GM18507 (cell line): Measurements from ENCODE around the gene MFN2.

Experiments
- DNase-seq: peaks from one replicate; pipeline ENCODE4 v3.0.0; 2011; ENCODE audit warnings: low read depth; ENCODE audit not compliant: insufficient read length; ENCODE audit errors: extremely low spot score
- FAIRE-seq: peaks from 2 replicates; lab custom pipeline; 2011; peaks lifted over from hg19 to GRCh38; lab: Jason Lieb, UNC

MFN2 gene

DNA sequence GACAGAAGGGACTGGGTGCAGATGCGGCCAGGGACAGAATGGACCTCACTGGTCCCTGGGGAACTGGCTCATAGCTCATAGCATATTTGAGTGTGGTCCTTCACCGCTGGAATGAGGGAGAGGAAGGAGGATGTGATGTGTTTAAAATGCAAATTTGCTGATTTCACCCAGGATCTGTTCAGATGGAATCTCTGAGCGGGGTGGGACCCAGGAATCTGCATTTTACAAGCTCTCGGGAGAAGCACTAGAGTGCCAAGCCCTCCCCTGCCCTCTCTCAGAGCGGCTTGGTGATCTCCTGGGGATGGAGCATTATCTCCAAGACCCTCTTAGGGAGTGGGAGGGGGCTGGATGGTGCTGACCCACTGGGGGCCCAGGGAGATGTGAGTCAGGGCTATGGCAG lies 22.8 kb upstream of the MFN2 start:
- DNase-seq, result no peak
- no peak for FAIRE-seq

DNA sequence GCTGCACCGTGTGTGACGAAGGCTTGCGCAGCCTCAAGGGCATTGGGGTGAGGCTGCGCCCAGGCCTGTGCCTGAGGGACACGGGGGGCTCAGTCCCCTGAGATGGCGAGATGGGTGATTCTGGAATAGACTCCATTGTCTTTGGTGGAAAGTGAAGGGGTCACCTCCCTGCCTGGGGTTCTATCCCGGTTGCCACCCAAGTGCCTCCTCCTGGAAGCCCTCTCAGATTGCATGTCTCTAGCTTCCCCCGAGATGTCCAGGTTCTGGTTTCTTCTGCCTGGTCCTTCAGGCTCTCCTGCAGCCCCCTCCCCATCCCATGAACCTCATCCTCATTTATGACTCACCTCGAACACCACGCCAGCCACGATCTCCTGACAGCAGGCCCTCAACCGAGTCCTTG lies 22.3 kb upstream of the MFN2 start:
- no peak for FAIRE-seq
- no peak for DNase-seq

GRCh38 chr1:11960276-11960675 lies 20.0 kb upstream of the MFN2 start:
- DNase-seq (no peak), FAIRE-seq (no peak)

GRCh38 chr1:11960715-11961114 lies 19.5 kb upstream of the MFN2 start:
- no peak for DNase-seq
- no peak for FAIRE-seq

- no peak for DNase-seq
- FAIRE-seq, result no peak
Observed at GRCh38 chr1:11961230-11961629, 19.0 kb upstream of the MFN2 start.

GRCh38 chr1:11963622-11964021 lies 16.6 kb upstream of the MFN2 start:
- no peak for FAIRE-seq
- DNase-seq, result no peak

- DNase-seq (no peak), FAIRE-seq (no peak)
Observed at GRCh38 chr1:11964656-11965055, 15.6 kb upstream of the MFN2 start.

- peak; percentile 67 for FAIRE-seq
- DNase-seq, result no peak
Observed at GRCh38 chr1:11967028-11967547, 13.2 kb upstream of the MFN2 start.

DNA sequence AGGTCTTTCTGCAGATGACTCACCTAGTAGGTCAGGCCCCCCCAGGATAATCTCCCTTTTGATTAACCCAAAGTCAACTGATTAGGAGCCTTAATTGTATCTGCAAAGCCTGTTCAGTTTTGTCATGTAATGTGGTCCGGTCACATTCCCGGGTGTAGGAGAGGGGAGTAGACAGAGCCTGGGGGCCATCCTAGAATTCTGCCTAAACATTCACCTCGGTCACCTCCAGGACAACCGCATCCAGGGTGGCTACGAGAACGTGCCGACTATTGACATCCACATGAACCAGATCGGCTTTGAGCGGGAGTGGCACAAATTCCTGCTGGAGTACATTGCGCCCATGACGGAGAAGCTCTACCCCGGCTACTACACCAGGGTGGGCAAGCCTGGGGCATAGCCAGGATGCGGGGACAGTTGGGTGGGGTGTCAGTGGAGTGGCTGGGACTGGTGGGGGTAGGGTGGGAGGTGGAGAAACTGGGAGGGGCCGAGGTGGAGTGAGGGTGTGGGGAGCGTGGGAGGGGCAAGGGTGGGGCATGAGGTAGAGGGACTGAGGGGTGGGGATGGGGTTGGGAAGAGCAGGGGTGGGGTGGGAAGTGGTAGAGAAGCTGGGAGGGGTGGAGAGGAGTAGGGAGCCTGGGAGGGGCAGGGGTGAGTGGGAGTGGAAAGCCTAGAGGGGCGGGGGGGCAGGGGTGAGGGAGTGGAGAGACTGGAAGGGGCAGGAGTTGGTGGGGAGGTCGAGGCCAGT lies 9.6 kb upstream of the MFN2 start:
- DNase-seq (no peak), FAIRE-seq (no peak)

- FAIRE-seq, result no peak
- DNase-seq, result no peak
Observed at GRCh38 chr1:11977625-11978024, 2.6 kb upstream of the MFN2 start.

GRCh38 chr1:11978301-11978700 lies 1.9 kb upstream of the MFN2 start:
- DNase-seq (no peak), FAIRE-seq (no peak)

DNA sequence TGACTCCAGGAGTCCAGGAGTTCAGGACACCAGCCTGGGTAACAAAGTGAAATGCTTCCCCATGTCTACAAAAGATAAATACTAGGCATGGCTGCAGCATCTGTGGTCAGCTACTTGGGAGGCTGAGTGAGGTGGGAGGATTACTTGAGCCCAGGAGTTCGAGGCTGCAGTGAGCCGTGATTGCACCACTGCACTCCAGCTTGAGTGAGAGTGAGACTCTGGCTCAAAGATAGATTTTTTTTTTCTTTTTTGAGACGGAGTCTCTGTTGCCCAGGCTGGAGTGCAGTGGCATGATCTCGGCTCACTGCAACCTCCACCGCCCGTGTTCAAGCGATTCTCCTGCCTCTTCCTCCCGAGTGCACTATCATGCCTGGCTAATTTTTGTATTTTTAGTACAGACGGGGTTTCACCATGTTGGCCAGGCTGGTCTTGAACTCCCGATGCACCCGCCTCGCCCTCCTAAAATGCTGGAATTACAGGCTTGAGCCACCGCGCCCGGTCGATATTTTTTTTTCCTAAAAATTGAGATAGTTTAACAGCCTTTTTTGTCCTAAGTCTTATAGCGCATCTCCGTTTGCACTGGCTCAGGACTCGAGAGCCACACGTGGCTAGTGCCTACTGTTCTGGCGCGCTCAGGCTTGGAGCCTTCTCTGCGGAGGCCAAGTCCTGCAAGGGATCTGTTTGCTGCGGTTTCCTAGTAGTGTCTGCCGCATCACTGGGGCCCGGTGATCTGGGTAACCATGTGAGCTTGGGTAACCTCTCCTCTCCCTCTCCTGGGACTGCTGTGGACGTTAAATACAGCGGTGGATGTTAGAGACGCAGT lies 1.0 kb upstream of the MFN2 start:
- DNase-seq (no peak), FAIRE-seq (no peak)

DNA sequence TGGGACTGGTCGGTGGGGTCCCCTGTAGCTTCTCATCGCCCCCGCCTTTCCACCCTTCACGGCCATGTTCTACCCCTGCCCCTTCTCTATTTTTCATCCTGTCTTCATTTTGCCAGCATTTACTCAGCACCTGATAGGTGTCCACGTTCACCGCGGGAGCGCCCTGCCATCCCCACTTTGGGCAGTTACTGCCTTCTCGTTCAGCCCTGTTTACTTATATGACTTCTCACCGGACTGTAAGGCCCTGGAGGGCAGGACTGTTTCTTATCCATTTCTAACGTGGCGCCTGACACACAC lies 380 bp downstream of the MFN2 start:
- DNase-seq (no peak), FAIRE-seq (no peak)

- DNase-seq (no peak), FAIRE-seq (no peak)
Observed at GRCh38 chr1:11981378-11982009, 1.2 kb downstream of the MFN2 start.

DNA sequence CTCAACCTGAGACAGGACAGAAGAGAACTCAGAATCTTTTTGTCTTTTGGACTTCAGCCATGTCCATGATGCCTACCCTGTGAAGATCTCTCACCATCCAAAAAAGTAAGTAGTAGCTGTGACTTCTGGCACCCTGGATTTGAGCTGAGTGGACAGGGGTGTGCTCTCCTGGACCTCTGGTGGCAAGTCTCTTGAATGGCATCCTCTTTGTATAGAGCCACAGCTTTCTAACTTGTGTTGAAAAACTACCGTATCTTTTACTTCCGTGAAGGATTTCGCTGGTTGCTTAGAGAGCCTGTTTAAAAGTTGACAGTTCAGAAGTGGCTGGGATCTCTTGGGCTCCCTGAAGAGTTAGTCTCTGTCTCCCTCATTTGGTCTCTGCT lies 1.8 kb downstream of the MFN2 start:
- FAIRE-seq, result no peak
- no peak for DNase-seq

GRCh38 chr1:11984121-11984520 lies 3.9 kb downstream of the MFN2 start:
- no peak for DNase-seq

DNA sequence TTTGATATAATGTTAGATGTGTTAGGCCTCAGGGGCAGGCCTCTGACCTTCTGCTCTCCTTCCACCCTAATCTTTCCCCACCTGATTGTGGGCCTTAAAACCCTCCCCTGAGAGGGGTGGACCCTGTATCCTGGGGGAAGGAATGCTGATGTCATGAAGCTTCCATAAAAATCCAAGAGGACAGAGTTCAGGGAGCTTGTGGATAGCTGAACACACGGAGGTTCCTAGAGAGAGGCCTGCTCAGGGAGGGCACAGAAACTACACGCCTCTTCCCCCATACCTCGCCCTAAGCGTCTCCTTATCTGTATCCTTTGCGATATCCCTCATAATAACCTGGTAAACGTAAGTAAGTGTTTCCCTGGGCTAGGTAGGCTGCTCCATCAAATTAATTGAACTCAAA lies 4.3 kb downstream of the MFN2 start:
- no peak for FAIRE-seq
- DNase-seq, result no peak

More at GRCh38 chr1:11984121-11984520, 3.9 kb downstream of the MFN2 start:
- no peak for FAIRE-seq

- FAIRE-seq, result no peak
- DNase-seq, result no peak
Observed at GRCh38 chr1:11985171-11985570, 4.9 kb downstream of the MFN2 start.

- no peak for FAIRE-seq
Observed at GRCh38 chr1:11985851-11986250, 5.6 kb downstream of the MFN2 start.

GRCh38 chr1:11989669-11990068 lies 9.4 kb downstream of the MFN2 start:
- FAIRE-seq (no peak), DNase-seq (no peak)

More at GRCh38 chr1:11985851-11986250, 5.6 kb downstream of the MFN2 start:
- no peak for DNase-seq
